Left renal pelvis (tissue), 4 donors: ENCODE results near the gene ACLY. TPM values are rescaled to one million over a fixed set of nuclear protein-coding genes. Genes with fewer than 3 reads are reported as not detected.
"Not testable (repeated sequence)": the region's sequence is repeated elsewhere in the genome, so short reads cannot be mapped to it uniquely, and the experiment has no call there.

Experiments
- DNase-seq, 4 donors: peaks; one replicate each; pipeline ENCODE4 v3.0.0-alpha.2; 2013; ENCODE audit warnings: low read depth in 4 of 4, low spot score in 3 of 4
- polyA plus RNA-seq, 4 donors: library from polyadenylated mRNA; unstranded; fragments of 120-200 nt; gene quantifications; one replicate each; pipeline ENCODE4 v1.2.1, GENCODE V29; 2013; ENCODE audit not compliant: insufficient read length in 4 of 4

The ACLY gene
- polyA plus RNA-seq, 4 donors: 79.7 to 90.8 (median 86.2) TPM

GRCh38 chr17:41882756-41883155, 36.0 kb downstream of the ACLY start:
- DNase-seq: no peak

- DNase-seq: no peak
Measured at GRCh38 chr17:41880130-41880529, 38.6 kb downstream of the ACLY start.

GRCh38 chr17:41874293-41874670, 44.5 kb downstream of the ACLY start:
- DNase-seq: not testable (repeated sequence)

DNA sequence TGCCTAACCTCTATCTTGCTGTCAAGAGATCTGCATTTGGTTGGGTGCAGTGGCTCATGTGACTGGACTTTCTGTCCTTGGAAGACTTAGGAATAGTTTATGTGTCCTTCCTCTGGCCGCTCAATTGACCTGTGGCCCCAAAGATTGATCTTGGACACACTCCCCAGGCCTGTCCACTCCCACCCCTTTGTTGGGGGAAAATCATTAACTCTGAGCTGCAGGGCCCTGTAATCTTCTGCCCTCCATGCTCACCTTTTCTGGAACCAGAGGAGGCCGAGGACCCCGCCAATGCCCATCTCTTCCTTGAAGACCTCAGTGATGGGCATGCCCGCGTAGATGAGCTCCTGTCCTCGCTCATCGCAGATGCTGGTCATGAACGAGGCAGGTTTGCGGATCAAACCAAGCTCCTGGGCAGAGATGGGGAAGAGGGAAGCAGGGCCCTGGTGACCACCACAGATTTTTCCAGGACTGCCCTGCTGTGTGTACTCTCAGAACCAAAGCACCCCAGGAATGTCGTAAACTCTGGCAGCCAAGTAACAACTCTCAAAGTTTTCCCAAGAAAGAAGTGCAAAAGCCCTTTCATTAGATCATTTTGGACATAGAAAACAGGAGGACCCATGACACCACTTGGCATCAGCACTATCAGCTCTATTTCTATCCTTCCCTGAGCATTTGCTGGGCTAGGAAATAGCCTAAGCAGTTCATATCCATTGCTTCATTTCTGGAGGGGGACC, 45.0 kb downstream of the ACLY start:
- no peak for DNase-seq

DNA sequence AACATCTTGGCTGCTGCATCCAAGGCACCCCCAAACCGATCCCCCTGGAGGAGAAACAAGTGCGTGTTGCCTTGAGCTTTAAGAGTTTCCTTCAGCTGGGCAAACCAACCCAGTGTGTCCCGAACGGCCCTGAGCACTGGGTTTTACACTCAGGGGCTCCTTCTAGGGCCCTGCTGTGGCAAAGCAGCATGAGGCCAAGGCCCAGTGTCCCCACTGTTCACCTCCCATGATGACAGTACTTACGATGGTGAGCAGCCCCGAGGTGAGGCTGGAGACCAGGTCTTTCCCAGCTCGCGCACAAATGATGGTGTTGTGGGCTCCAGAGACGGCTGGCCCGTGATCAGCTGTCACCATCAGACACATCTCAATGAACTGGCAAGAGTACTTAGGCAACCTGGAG, 47.0 kb downstream of the ACLY start:
- DNase-seq: no peak

DNA sequence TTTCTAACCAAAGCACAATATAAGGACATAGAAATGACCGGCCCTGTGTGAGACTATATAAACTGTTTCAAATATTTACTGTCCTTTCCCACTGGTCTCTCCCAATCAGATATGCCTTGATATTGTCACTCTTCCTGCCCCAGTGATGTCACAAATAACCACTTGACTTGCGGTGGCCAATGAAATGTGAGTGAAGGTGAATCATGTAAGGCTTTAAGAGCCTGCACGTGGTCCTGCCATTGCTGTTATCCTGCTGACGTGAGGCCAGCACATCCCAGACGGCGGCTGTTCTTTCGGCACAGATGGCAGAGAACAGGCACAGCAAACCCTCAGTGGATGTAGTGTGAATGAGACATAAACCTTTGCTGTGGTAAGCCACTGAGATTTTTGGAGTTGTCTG, 48.1 kb downstream of the ACLY start:
- DNase-seq: no peak

GRCh38 chr17:41870097-41870496, 48.7 kb downstream of the ACLY start:
- DNase-seq: no peak

DNA sequence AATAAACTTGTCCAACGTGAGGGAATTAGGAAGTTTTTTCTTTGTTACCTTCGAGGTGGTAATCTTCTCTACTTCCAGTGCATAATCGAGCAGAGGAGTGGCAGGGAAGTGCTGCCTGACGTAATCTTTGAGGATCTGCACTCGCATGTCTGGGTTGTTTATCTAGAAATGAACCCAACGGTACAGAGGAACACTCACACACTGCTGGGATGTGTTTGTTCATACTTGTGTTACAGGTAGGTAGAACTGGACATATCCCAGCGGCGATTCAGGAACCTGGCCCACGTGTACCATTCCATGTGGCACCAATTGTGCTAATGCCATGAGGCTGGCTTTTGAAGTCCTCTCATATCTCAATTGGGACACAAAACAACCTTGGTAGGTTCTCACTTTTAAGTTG, 49.3 kb downstream of the ACLY start:
- no peak for DNase-seq

DNA sequence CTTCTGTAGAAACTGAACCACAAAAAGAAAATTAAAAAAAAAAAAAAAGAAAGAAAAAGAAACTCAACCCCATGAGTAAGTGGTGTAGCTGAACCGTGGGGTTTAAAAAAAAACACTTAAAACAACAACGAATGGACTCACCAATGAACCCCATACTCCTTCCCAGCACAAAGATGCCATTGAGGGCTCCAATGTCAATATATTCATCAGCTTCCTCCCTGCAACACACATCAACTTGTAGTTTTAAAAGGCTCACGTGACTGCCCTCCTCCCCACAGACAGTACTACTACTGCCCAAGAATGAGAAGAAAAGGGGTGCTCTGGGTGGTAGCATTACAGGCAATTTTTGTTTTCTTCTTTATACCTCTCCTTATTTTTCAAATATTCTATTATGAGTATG, 50.2 kb downstream of the ACLY start:
- DNase-seq: no peak

DNA sequence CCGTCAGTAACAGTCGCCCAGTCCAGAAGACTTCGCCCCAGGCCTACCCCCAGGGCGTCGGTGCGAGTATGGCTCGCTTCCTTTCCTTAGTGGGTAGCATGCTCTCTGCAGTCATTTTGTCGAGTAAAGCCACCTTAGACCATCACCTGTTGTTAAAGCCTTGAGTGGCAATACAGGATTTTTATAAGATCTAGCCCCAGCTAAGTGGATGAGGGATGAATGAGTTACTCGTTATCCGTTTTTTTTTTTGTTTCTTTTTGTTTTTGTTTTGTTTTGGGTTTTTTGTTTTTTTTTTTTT, 53.2 kb downstream of the ACLY start:
- DNase-seq: peak in 1 of 4 donors; percentile 29

DNA sequence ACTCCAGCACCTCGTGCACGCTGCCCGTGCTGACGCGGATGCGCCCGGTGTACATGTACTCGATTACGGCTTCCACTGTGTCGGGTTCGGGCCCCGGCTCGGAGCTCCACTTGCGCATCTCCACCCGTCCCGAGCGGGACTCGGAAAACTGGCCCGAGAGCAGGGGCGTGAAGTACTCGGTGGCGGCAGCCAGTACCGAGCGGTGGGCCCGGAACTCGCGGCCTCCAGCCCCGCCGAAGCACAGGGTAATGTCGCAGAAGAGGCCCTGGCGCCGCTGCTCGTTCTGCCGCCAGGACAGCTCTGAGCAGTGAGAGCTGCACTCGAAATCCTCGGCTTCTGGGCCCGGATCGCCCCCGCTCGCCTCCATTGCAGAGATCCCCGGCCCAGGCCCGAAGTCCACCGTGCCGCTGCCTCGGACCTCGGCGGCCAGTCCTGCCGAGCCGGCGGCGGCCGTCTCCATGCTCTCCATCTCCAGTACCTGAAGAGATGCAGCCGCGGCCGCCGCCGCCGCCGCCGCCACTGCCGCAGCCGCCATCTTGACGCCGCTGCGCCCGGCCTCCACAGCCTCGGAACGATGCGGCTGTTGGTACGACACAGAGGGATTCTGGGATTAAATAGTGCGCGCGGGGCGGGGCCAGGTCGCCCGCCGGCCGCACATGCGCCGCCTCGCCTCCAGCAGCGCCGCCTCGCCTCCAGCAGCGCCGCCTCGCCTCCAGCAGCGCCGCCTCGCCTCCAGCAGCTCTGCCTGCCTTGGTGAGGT, 53.7 kb downstream of the ACLY start, which contains the start of gene KLHL11:
Gene KLHL11 (minus strand): TSS at position 588 of the 760 bp plus-strand sequence. CDS start 53 bp downstream, at position 535.
- DNase-seq: peak; percentile 68 to 83 (median 80)

GRCh38 chr17:41864498-41864835, 54.3 kb downstream of the ACLY start:
- DNase-seq: peak in 1 of 4 donors; percentile 26

DNA sequence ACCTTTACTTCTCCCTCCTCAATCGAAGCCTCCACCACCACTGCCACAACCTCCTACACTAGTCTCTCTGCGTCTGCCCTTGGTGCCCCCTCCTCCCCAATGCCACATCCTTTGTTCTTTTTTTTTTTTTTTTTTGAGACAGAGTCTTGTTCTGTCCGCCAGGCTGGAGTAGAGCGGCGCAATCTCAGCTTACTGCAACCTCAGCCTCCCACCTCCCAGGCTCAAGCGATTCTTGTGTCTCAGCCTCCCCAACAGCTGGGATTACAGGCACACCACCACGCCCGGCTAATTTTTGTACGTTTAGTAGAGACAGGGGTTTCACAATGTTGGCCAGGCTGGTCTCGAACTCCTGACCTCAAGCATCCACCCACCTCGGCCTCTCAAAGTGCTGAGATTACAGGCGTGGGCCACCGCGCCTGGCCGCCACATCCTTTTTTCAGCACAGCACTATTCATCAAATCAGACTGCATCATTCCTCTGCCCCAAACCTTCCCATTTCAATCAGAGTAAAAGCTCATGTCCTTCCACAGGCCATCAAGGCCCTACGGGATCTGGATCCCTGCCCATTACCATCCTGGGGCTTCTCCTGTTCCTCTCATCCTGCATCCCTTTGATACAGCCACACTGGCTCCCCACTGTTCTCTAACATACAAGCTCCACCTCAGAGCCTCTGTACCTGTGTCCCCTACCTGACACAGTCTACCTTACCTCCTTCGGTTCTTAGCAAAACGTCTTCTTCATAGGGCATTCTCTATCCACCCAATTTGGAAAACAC, 55.5 kb downstream of the ACLY start:
- DNase-seq: no peak

DNA sequence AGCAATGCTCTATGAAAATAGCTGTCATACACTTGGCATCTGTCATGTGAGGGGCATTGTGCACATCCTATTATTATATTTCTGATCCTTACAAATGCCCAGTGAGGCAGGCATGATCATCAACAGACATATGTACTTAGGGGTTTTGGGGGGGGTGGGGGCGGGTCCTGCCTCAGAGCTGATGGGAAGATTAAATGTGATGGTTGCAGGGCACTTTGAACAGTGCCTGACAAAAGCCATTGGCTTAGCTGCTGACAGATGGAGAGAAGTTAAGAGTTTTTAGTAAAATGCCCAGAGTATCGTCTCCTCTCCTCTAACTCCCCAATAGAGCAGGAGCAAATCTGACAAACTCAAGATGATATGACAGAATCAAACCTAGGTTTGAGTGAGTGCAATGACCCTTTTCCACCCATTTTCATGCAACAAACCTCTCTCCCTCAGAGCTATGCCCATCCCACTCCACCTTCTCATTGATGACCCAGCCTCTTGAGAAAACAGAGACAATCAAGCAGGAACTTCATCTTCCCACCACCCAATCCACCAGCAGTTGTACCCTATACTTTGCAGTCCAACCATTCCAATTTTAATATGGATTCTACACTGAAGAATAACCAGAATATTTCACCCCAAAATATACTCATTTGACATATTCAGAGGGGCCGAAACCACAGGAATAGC, 58.4 kb downstream of the ACLY start:
- no peak for DNase-seq

- DNase-seq: not testable (repeated sequence)
Measured at GRCh38 chr17:41851382-41851781, 67.4 kb downstream of the ACLY start.

DNA sequence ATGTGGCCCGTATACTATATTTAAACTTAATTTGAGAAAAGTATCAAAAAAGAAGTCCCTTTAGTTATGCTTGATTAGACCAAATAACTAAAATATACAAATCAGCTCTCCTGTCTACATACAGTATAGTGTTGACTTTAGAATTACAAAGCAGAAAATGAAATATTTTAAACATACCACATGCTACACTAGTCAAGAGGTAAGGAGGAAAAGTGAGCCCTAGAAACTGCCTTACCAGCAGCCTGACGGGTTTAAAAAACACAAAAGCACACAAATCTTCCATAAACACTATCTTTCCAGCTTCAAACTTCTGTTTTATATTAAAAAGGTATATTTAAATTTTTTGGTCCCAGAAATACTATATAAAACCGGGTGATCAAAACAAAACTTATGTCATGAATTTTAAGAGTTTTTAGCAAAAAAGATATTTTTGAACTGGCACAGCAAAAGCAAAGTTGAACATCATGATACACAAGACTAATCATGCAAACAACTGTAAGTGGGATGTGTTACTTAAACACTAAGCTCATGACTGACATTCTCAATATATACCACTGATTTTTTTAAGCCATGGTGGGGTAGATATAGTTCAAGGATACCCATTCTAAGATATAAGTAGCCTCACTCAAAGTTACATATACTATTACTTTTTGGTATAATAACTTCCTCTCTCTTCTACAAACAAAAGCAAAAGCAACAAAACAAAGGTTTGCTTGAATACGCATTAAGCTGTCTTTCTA, 69.3 kb downstream of the ACLY start:
- DNase-seq: no peak

DNA sequence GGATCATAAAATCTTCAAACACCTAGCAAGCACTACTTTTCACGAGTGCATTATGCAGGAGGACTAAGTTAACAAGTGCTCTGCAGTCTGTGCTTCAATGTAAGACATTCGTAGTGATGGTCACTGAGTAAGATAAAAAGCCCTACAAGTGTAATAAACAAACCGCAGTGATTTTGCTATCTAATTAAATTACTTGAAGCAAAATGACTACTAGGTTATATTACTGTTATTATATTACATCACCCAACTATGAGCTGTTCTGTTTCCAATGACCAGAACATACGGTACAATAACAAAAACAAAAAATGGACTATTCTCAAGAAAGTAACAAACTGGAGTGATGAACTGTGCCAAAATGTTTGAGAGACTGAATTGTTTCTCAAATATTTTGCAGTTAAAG, 70.0 kb downstream of the ACLY start:
- DNase-seq: no peak

DNA sequence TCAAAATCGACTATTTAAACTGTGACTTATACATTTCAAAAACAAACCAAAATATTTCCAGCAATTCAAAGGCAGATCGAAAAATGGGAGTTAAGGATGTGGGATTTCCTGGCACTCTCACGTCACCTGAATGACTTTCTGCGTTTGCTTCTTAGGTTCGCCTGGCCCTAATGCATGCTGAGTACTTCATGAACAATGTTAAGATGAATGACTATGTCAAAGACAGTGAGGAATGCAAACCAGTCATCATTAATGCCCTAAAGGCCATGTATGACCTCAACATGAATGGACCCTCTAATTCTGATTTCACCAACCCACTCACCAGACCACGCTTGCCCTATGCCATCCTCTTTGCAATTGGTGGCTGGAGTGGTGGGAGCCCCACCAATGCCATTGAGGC, 73.8 kb downstream of the ACLY start:
- no peak for DNase-seq

- not testable (repeated sequence) for DNase-seq
Measured at GRCh38 chr17:41840781-41841180, 78.0 kb downstream of the ACLY start.

DNA sequence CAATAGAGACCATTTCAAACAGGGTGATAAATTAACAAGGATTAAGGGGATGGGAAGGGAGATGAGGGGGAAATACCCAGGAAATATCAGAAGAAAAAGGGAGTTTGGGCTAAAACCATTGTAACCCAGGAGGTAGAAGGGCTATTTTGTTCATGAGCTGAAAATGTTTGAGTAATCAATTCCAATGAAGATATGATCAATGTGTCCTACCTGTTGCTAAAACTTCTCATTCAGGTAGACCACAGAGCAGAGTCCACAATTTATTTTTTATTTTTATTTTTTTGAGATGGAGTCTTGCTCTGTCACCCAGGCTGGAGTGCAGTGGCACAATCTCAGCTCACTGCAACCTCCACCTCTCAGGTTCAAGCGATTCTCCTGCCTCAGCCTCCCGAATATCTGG, 79.3 kb downstream of the ACLY start:
- not testable (repeated sequence) for DNase-seq
